ENCODE data around the gene SPATA25.
A peak's percentile ranks its signal among the peaks of the same experiment; 100 is the strongest.

The SPATA25 gene

DNA sequence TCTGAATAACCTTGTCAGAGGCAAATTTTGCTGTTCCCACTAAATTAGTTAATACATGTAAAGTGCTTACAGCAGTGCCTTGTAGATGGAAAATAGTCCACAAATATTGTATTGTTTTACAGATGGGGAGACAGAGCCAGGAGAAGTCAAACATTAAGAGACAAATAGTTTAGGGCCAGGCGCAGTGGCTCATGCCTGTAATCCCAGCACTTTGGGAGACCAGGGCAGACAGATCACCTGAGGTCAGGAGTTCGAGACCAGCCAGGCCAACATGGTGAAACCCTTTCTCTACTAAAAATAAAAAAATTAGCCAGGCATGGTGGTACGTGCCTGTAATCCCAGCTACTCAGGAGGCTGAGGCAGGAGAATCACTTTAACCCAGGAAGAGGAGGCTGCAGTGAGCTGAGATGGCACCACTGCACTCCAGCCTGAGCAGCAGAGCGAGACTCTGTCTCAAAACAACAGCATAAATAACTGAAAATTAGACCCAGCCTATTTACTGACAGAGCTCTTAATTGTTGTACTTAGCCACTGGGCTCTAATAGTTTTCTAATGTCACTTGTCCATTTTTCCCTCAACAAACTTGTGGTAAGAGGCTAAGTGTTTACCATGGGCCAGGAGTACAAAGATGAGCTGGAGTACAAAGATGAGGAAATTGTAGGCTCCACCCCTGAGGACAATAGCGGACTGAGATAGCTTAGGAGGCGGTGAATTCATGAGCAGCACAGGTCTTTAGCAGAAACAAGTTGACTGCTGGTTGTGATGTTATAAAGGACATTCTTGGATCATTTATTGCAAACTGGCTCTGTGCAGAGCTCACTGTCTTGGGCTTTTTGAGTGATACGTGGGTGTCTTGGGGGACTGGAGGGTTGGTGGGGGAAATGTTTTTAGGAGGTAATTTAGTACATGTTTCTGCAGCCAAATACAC, 23.6 kb downstream of the SPATA25 start:
- TF ChIP-seq, protein P1, sequence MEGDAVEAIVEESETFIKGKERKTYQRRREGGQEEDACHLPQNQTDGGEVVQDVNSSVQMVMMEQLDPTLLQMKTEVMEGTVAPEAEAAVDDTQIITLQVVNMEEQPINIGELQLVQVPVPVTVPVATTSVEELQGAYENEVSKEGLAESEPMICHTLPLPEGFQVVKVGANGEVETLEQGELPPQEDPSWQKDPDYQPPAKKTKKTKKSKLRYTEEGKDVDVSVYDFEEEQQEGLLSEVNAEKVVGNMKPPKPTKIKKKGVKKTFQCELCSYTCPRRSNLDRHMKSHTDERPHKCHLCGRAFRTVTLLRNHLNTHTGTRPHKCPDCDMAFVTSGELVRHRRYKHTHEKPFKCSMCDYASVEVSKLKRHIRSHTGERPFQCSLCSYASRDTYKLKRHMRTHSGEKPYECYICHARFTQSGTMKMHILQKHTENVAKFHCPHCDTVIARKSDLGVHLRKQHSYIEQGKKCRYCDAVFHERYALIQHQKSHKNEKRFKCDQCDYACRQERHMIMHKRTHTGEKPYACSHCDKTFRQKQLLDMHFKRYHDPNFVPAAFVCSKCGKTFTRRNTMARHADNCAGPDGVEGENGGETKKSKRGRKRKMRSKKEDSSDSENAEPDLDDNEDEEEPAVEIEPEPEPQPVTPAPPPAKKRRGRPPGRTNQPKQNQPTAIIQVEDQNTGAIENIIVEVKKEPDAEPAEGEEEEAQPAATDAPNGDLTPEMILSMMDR (IDR thresholded peaks at IDR 0.05), result no peak
- Histone ChIP-seq H3K27me3 (no peaks in the 10 kb centered on the region), H3K36me3 (no peaks in the 10 kb centered on the region), H3K27ac (no peak overlapping the region), H3K4me3 (no peak overlapping the region), H3K4me1 (peaks cover 0 to 2% (median under 1%) of the 10 kb centered on the region in 4 donors), H3K9me3 (no peaks in the 10 kb centered on the region)
- DNase-seq, result no peak
- intact Hi-C loops (cut with DNase I; ENCODE audit: low total_unique reads), result no loop called here

- no peak for DNase-seq
- Histone ChIP-seq H3K27ac (no peak overlapping the region), H3K36me3 (no peaks in the 10 kb centered on the region), H3K9me3 (no peaks in the 10 kb centered on the region), H3K4me3 (no peak overlapping the region), H3K4me1 (peaks cover 0 to 17% (median 11%) of the 10 kb centered on the region in 4 donors), H3K27me3 (no peaks in the 10 kb centered on the region)
- TF ChIP-seq, protein P1 (IDR thresholded peaks at IDR 0.05), result no peak
- intact Hi-C loops (cut with DNase I; ENCODE audit: low total_unique reads), result no loop called here
These were observed 26.0 kb downstream of the SPATA25 start for GRCh38 chr20:45861221-45862075.

DNA sequence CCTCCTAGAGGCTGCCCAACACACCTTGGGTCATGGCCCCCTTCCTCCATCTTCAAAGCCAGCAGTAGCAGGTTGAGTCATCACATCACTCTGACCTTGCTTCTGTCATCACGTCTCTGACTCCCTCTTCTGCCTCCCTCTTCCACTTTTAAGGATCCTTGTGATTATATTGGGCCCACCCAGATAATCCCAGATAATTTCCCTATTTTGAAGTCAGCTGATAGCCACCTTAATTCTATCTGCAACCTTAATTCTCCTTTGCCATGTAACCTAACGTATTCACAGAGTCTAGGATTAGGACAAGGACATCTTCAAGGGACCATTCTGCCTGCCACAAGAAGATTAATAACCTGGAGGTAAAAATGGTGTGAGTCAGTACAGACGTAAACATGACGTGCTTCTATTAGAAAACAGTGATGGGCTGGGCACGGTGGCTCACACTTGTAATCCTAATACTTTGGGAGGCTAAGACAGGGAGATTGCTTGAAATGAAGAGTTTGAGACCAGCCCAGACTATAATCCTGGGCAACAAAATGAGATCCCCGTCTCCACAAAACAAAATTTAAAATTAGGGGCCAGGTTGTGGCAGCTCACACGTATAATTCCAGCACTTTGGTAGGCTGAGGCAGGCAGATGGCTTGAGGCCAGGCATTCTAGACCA, 26.7 kb downstream of the SPATA25 start:
- no peaks in the 10 kb centered on the region for H3K36me3 ChIP-seq
- TF ChIP-seq, protein P1 (IDR thresholded peaks at IDR 0.05), result no peak
- no peak for DNase-seq
- H3K9me3 ChIP-seq, result no peaks in the 10 kb centered on the region
- intact Hi-C loops (cut with DNase I; ENCODE audit: low total_unique reads), result no loop called here
- no peaks in the 10 kb centered on the region for H3K27me3 ChIP-seq
- H3K4me1 ChIP-seq, result peaks cover 0 to 24% (median 17%) of the 10 kb centered on the region in 4 donors
- H3K4me3 ChIP-seq, result no peak overlapping the region
- no peak overlapping the region for H3K27ac ChIP-seq

- H3K4me3 ChIP-seq, result no peak overlapping the region
- H3K4me1 ChIP-seq, result peaks cover 0 to 32% (median 25%) of the 10 kb centered on the region in 4 donors
- H3K9me3 ChIP-seq, result no peaks in the 10 kb centered on the region
- TF ChIP-seq, protein P1 (IDR thresholded peaks at IDR 0.05), result no peak
- no peaks in the 10 kb centered on the region for H3K36me3 ChIP-seq
- H3K27me3 ChIP-seq, result no peaks in the 10 kb centered on the region
- no peak overlapping the region for H3K27ac ChIP-seq
- no peak for DNase-seq
- intact Hi-C loops (cut with DNase I; ENCODE audit: low total_unique reads), result no loop called here
These were observed 27.5 kb downstream of the SPATA25 start for GRCh38 chr20:45859916-45860315.

DNA sequence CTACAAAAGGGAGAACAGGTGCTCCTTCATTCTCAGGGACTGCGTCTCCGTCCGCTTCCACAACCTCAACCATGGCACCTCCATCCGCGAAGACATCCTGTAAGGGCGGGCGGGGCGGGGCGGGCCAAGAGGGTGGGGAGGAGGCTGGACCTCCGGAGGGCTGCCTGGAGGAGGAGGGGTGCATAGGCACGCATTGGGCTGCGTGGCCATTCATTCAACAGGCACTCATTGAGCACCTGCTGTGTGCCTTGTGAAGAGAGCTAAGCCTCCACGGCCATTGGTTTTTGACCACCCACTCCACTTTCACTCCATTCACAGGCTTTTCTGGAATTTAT, 29.6 kb downstream of the SPATA25 start:
- intact Hi-C loops (cut with DNase I; ENCODE audit: low total_unique reads), result no loop called here
- DNase-seq, result no peak

More for the DNA sequence above, 29.6 kb downstream of the SPATA25 start:
- H3K27ac ChIP-seq, result peak overlapping the region; percentile 68 to 75
- peaks cover 0 to 38% (median 31%) of the 10 kb centered on the region in 4 donors for H3K4me1 ChIP-seq
- peak overlapping the region; percentile 63 to 64 for H3K4me3 ChIP-seq
- H3K36me3 ChIP-seq, result peaks cover 0 to 15% (median 4%) of the 10 kb centered on the region in 3 donors
- no peaks in the 10 kb centered on the region for H3K27me3 ChIP-seq
- no peaks in the 10 kb centered on the region for H3K9me3 ChIP-seq
- TF ChIP-seq, protein P1 (IDR thresholded peaks at IDR 0.05), result no peak

Measured in tibial artery (tissue), 4 donors.